CD4-positive, alpha-beta T cell (primary cell): Measurements from ENCODE around the gene GGTLC1. TPM values are rescaled to one million over a fixed set of nuclear protein-coding genes. Genes with fewer than 3 reads are reported as not detected.
"Not testable (repeated sequence)": the region's sequence is repeated elsewhere in the genome, so short reads cannot be mapped to it uniquely, and the experiment has no call there.

Experiments
- ATAC-seq: fragments of 200-7000 bp; cut with Tn5 transposase; one replicate; pipeline ENCODE4 v1.10.0; 2022; ENCODE audit warnings: mild to moderate bottlenecking; ENCODE audit not compliant: poor library complexity
- CTCF ChIA-PET: fragments of 350-600 bp; sonication (Branson Sonifier 250); formaldehyde crosslinking; loops from one replicate; lab custom pipeline; 2021; ENCODE audit warnings: antibody characterized with exemption, inconsistent platforms; lab: Charles Lee
- POLR2A ChIA-PET: fragments of 350-600 bp; sonication (Branson Sonifier 250); formaldehyde crosslinking; loops from one replicate; lab custom pipeline; 2021; ENCODE audit warnings: antibody characterized with exemption, inconsistent platforms; lab: Charles Lee
- DNase-seq, 14 experiments: peaks; one replicate each; pipeline ENCODE4 v3.0.0-alpha.2; 2013 to 2020; ENCODE audit warnings: mixed read lengths in 2 of 14
- H3K27ac ChIP-seq, 2 donors: one replicate each; pipeline versions ENCODE4 v1.5.1 to v1.7.0; 2013; ENCODE audit warnings: low read length in 2 of 2, low read depth in 1 of 2, mild to moderate bottlenecking in 1 of 2
- H3K27me3 ChIP-seq, 2 experiments: 1 replicate in 1 of 2; 2 replicates in 1 of 2; pipeline versions ENCODE4 v1.6.1 to v1.7.0; 2013; ENCODE audit warnings: low read length in 2 of 2, control low read depth in 1 of 2, mild to moderate bottlenecking in 1 of 2, moderate library complexity in 1 of 2; ENCODE audit not compliant: insufficient read depth in 2 of 2, control insufficient read depth in 1 of 2
- H3K36me3 ChIP-seq: one replicate; pipeline ENCODE4 v1.6.1; 2013; ENCODE audit warnings: low read length, control low read depth; ENCODE audit not compliant: insufficient read depth
- H3K4me1 ChIP-seq: one replicate; pipeline ENCODE4 v1.6.1; 2013; ENCODE audit warnings: low read length, control low read depth; ENCODE audit not compliant: insufficient read depth
- H3K4me3 ChIP-seq: one replicate; pipeline ENCODE4 v1.5.1; 2013; ENCODE audit warnings: mild to moderate bottlenecking, low read length, moderate library complexity
- H3K9me3 ChIP-seq, 2 experiments: 1 replicate in 1 of 2; 2 replicates in 1 of 2; pipeline versions ENCODE4 v1.6.1 to v1.7.0; 2013; ENCODE audit warnings: low read length in 2 of 2, mild to moderate bottlenecking in 2 of 2, control low read depth in 1 of 2, moderate library complexity in 1 of 2; ENCODE audit not compliant: control insufficient read depth in 1 of 2, insufficient read depth in 1 of 2
- H3K27ac Mint-ChIP-seq: one replicate; pipeline ENCODE4 v1.8.0; 2020; ENCODE audit warnings: mixed read lengths
- H3K27me3 Mint-ChIP-seq: one replicate; pipeline ENCODE4 v1.8.0; 2021; ENCODE audit warnings: mixed read lengths
- H3K36me3 Mint-ChIP-seq: one replicate; pipeline ENCODE4 v1.8.0; 2021; ENCODE audit warnings: low read depth, mixed read lengths
- H3K4me1 Mint-ChIP-seq: one replicate; pipeline ENCODE4 v1.8.0; 2021; ENCODE audit warnings: low read depth, mixed read lengths
- H3K4me3 Mint-ChIP-seq: one replicate; pipeline ENCODE4 v1.8.0; 2020; ENCODE audit warnings: mild to moderate bottlenecking, mixed read lengths
- H3K9me3 Mint-ChIP-seq: one replicate; pipeline ENCODE4 v1.8.0; 2020; ENCODE audit warnings: mixed read lengths
- intact Hi-C, 2 experiments: fragments of 100-400 bp; cut with DNase I in 1 of 2; cut with micrococcal nuclease in 1 of 2; formaldehyde crosslinking; loops; one replicate each; pipeline versions ENCODE4 v1.15.1 to v1.9.0; 2023 to 2025; cut with DNase I, micrococcal nuclease
- total RNA-seq, 174 experiments: library from RNA in 2 of 174; stranded (reverse) in 2 of 174; gene quantifications; one replicate each; pipeline ENCODE4 v1.2.3 and lab custom pipeline; 2021 to 2026

GGTLC1 gene
- total RNA-seq, 2 experiments from 2014 or later, result not detected

DNA sequence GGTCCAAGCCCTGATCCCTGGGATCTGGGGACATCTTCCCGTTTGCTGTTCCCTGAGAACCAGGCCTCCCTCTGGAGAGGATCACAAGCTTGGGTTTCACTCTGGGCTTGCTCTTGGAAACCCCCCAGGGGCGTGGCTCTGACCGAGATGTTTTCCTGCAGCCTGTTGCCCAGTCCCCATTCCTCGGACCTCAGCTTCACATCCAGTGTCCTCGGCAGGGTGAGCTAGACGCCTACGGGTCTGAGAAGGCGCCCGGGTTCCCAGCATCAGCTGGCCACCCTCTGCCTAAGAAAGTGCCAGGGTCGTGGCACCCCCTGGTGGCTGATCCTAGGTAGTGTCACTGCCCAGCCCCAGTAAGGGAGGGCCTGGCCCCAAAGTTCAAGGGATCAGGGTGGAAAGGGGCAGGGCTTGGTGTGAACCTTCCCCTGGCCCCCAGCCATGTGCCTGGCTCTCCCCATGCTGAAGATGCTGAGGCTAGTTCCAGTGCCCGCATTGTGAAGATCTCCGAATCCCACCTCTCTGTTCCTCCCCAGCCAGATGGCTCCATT is 4.0 kb downstream of the GGTLC1 start:
- CTCF ChIA-PET, H3K4me3 ChIP-seq, H3K36me3 Mint-ChIP-seq, H3K27ac Mint-ChIP-seq, H3K9me3 ChIP-seq, intact Hi-C loops, POLR2A ChIA-PET, H3K9me3 Mint-ChIP-seq, ATAC-seq, H3K27me3 ChIP-seq, H3K4me3 Mint-ChIP-seq, H3K36me3 ChIP-seq, H3K4me1 ChIP-seq, H3K27ac ChIP-seq, DNase-seq, H3K4me1 Mint-ChIP-seq, H3K27me3 Mint-ChIP-seq: not testable (repeated sequence)

GRCh38 chr20:23982112-23983018 is 6.2 kb downstream of the GGTLC1 start:
- H3K36me3 ChIP-seq, CTCF ChIA-PET, H3K9me3 Mint-ChIP-seq, DNase-seq, ATAC-seq, H3K9me3 ChIP-seq, H3K27ac Mint-ChIP-seq, H3K27me3 Mint-ChIP-seq, H3K27ac ChIP-seq, intact Hi-C loops, H3K4me3 Mint-ChIP-seq, H3K4me1 ChIP-seq, H3K4me1 Mint-ChIP-seq, H3K36me3 Mint-ChIP-seq, H3K27me3 ChIP-seq, POLR2A ChIA-PET, H3K4me3 ChIP-seq: not testable (repeated sequence)

DNA sequence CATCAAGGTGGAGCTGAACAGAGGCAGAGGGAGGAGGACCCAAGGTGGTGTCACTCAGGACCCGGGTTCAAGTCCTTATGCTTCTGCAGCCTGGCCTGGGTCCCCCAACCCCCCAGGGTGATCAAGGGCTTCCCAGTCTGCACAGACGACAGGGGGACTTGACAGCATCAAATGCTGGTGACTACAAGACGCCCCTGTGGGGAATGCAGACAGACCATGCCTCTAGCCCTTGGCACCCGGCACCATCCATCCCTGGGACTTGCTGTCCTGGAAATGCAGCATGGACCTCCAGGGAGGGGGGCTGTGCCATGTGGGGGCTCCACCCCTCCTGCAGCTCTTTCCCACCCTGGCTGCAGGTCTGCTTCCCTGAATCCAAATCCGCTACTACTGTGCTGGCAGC is 7.1 kb downstream of the GGTLC1 start:
- H3K9me3 Mint-ChIP-seq, H3K27ac Mint-ChIP-seq, H3K36me3 Mint-ChIP-seq, DNase-seq, H3K4me1 Mint-ChIP-seq, H3K27me3 ChIP-seq, POLR2A ChIA-PET, CTCF ChIA-PET, H3K27ac ChIP-seq, H3K4me3 ChIP-seq, H3K4me1 ChIP-seq, H3K36me3 ChIP-seq, ATAC-seq, H3K27me3 Mint-ChIP-seq, H3K9me3 ChIP-seq, intact Hi-C loops, H3K4me3 Mint-ChIP-seq: not testable (repeated sequence)

- H3K27ac ChIP-seq, intact Hi-C loops, H3K36me3 ChIP-seq, POLR2A ChIA-PET, H3K27me3 ChIP-seq, H3K9me3 ChIP-seq, H3K4me3 Mint-ChIP-seq, DNase-seq, CTCF ChIA-PET, ATAC-seq, H3K27me3 Mint-ChIP-seq, H3K36me3 Mint-ChIP-seq, H3K27ac Mint-ChIP-seq, H3K4me1 ChIP-seq, H3K4me3 ChIP-seq, H3K4me1 Mint-ChIP-seq, H3K9me3 Mint-ChIP-seq: not testable (repeated sequence)
These were observed 7.6 kb downstream of the GGTLC1 start for GRCh38 chr20:23981014-23981413.

DNA sequence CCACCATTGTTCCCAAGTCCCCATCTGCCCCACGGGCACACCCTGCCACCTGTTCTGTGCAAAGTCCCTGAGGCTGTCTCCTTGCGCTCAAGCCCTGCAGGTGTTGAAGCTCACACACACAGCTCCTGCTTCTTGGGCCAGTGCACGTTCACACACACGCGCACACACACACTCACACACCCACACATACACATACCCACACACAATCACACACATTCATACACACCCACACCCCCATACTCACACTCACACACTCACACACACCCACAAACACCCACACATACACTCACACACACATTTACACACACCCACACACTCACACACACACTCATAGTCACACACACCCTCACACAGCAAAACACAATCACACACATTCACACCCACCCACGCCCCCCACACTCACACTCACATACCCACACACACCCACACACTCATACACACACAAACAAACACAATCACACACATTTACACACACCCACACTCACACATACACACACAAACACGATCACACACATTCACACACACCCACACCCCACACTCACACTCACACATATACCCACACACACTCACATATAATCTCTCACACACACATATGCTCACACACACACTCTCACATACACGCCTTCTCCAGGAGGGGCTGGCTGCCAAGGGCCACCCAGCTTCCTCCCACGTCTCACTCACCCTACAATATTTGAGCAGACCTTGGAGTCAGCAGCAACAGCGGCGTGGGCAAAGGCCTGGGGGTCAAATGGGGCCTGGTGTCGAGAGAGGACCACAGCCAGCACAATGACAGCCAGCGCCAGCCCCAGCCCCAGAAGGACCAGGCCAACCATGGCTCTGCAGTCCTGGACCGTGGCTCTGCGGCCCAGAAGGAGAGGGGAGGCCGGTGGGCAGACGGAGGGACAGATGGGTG is 8.4 kb downstream of the GGTLC1 start:
- H3K9me3 Mint-ChIP-seq, H3K9me3 ChIP-seq, H3K4me3 Mint-ChIP-seq, DNase-seq, H3K4me1 ChIP-seq, CTCF ChIA-PET, intact Hi-C loops, H3K4me1 Mint-ChIP-seq, H3K36me3 Mint-ChIP-seq, H3K27ac ChIP-seq, H3K27ac Mint-ChIP-seq, H3K27me3 ChIP-seq, POLR2A ChIA-PET, ATAC-seq, H3K36me3 ChIP-seq, H3K4me3 ChIP-seq, H3K27me3 Mint-ChIP-seq: not testable (repeated sequence)

DNA sequence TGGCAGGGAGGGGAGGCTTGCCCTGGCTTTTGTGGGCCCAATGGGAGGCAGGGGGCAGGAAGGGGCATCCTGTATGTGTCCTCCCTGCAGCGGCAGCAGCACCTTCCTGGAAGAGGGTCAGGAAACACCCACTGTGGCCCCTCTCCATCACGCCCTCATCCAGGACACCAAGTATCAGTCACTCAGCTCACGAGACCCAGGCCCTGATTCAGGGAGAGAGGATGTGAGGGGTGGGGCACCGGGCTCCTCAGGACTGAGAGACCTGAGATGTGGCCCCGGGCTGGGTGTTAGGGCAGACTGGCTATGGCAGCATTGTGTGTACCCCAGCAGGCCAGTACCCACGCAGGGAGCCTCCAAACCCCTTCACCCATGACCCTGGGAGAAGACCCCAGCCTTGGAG is 9.2 kb downstream of the GGTLC1 start:
- CTCF ChIA-PET, H3K27ac Mint-ChIP-seq, H3K27me3 ChIP-seq, H3K4me3 Mint-ChIP-seq, DNase-seq, H3K9me3 Mint-ChIP-seq, H3K36me3 Mint-ChIP-seq, POLR2A ChIA-PET, H3K36me3 ChIP-seq, H3K9me3 ChIP-seq, ATAC-seq, H3K4me1 Mint-ChIP-seq, H3K27ac ChIP-seq, H3K4me1 ChIP-seq, H3K27me3 Mint-ChIP-seq, intact Hi-C loops, H3K4me3 ChIP-seq: not testable (repeated sequence)
